Stimulated activated CD8-positive, alpha-beta memory T cell treated with anti-CD3 and anti-CD28 coated beads, Interleukin-7, amount 100 ng/mL, for 4 hours (primary cell): ENCODE results near the gene MACROD1.
"Not testable (repeated sequence)": the region's sequence is repeated elsewhere in the genome, so short reads cannot be mapped to it uniquely, and the experiment has no call there.

Experiments
- DNase-seq, 2 donors: peaks; one replicate each; pipeline ENCODE4 v3.0.0-alpha.2; 2020; ENCODE audit warnings: low read depth in 2 of 2

MACROD1 gene

GRCh38 chr11:63999349-64000025 lies 166.4 kb downstream of the MACROD1 start:
- DNase-seq: peak; percentile 35 to 63

GRCh38 chr11:63998558-63999348 lies 167.2 kb downstream of the MACROD1 start:
- DNase-seq: no peak

- DNase-seq: no peak
These were observed 168.0 kb downstream of the MACROD1 start for GRCh38 chr11:63997801-63998337.

GRCh38 chr11:63997104-63997700 lies 168.7 kb downstream of the MACROD1 start:
- DNase-seq: no peak

- DNase-seq: no peak
These were observed 169.4 kb downstream of the MACROD1 start for GRCh38 chr11:63996512-63996911.

GRCh38 chr11:63993993-63994392 lies 171.9 kb downstream of the MACROD1 start:
- no peak for DNase-seq

- DNase-seq: no peak
These were observed 172.8 kb downstream of the MACROD1 start for GRCh38 chr11:63993100-63993499.

- DNase-seq: no peak
These were observed 174.4 kb downstream of the MACROD1 start for GRCh38 chr11:63991558-63991957.

GRCh38 chr11:63986932-63987513 lies 178.9 kb downstream of the MACROD1 start:
- no peak for DNase-seq

- DNase-seq: peak; percentile 78 to 83
These were observed 179.6 kb downstream of the MACROD1 start, which contains the start of gene OTUB1 for GRCh38 chr11:63986156-63986931. Gene OTUB1 (plus strand): TSS chr11:63986438. CDS start chr11:63986457, 19 bp downstream.

GRCh38 chr11:63985812-63986155 lies 180.1 kb downstream of the MACROD1 start:
- DNase-seq: peak; percentile 38 to 49

- DNase-seq: no peak
These were observed 186.5 kb downstream of the MACROD1 start for GRCh38 chr11:63979426-63979825.

- DNase-seq: no peak
These were observed 187.2 kb downstream of the MACROD1 start for GRCh38 chr11:63978551-63979239.

- DNase-seq: peak; percentile 91 to 97
These were observed 191.4 kb downstream of the MACROD1 start, which contains the start of gene COX8A for GRCh38 chr11:63974259-63975143. Gene COX8A (plus strand): TSS chr11:63974620. CDS start chr11:63974681, 61 bp downstream.

GRCh38 chr11:63973912-63974258 lies 192.0 kb downstream of the MACROD1 start:
- not testable (repeated sequence) for DNase-seq

GRCh38 chr11:63970902-63971301 lies 195.0 kb downstream of the MACROD1 start:
- no peak for DNase-seq

GRCh38 chr11:63969461-63969860 lies 196.5 kb downstream of the MACROD1 start:
- no peak for DNase-seq

- DNase-seq: no peak
These were observed 199.5 kb downstream of the MACROD1 start for GRCh38 chr11:63966444-63966843.

- not testable (repeated sequence) for DNase-seq
These were observed 202.0 kb downstream of the MACROD1 start for GRCh38 chr11:63963895-63964294.
